GM12892 (cell line): ENCODE data around the gene HPD.

ENCODE experiments used
- POLR2A ChIP-seq: IDR thresholded peaks from 2 replicates; pipeline ENCODE4 v1.6.1; 2011; ENCODE audit warnings: low read depth, low read length, control low read depth
- POLR2AphosphoS5 ChIP-seq: IDR thresholded peaks from 2 replicates; pipeline ENCODE4 v1.6.1; 2011; ENCODE audit warnings: low read depth, low read length, control low read depth
- TAF1 ChIP-seq: IDR thresholded peaks from 2 replicates; pipeline ENCODE4 v1.6.1; 2011; ENCODE audit warnings: low read depth, mild to moderate bottlenecking, control low read depth, low read length, borderline replicate concordance

DNA sequence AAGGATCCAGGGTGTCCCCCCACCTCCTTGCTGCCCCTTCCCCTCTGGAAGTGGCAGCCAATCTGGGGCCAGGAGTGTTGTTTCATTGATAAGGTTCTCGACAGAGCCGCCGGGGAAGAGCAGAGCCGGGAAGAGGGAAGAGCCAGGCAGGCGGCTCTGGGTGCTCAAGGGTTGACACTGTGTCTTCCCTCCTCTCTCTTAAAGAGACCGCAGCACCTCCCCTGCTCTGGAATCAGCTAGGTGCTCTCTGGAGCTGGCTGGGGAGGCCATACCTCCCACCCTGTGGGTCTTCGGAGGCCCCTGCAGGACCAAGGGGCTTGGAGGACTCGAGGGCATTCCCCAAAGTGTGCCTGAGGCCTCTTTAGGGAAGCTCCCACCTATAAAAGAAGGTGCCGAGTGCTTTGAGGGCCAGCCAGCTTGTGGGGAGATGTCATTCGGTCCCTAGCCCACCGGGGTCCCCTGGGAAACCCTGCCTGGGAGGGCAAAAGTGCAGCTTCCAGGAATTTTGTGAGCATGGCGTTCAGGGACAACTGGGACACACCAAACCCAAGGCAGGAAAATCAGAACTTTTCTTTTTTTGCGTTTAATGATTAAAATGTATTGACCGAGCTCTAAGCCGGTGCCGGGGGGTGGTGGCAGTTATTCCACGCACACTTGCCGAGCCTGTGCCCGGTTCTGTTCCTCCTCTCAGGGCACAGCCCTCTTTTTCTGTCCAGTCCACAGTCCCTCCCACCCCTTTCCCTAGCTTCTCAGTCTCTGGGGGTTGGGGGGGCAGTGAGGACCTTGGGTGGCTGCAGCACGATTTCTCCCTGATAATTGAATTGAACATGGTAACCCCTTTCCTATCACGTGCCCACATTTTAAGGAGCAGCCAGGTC lies 51.9 kb downstream of the HPD start:
- TF ChIP-seq POLR2AphosphoS5 (no peak), POLR2A (no peak), TAF1 (no peak)
